Germinal center (tissue), 1 donor: ENCODE data around the gene MRM3.
A peak's percentile ranks its signal among the peaks of the same experiment; 100 is the strongest.
"Not testable (repeated sequence)": the region's sequence is repeated elsewhere in the genome, so short reads cannot be mapped to it uniquely, and the experiment has no call there.

ENCODE experiments used
- DNase-seq: peaks from one replicate; pipeline ENCODE4 v3.0.0; 2012; ENCODE audit warnings: mixed read lengths, low spot score

Gene MRM3

DNA sequence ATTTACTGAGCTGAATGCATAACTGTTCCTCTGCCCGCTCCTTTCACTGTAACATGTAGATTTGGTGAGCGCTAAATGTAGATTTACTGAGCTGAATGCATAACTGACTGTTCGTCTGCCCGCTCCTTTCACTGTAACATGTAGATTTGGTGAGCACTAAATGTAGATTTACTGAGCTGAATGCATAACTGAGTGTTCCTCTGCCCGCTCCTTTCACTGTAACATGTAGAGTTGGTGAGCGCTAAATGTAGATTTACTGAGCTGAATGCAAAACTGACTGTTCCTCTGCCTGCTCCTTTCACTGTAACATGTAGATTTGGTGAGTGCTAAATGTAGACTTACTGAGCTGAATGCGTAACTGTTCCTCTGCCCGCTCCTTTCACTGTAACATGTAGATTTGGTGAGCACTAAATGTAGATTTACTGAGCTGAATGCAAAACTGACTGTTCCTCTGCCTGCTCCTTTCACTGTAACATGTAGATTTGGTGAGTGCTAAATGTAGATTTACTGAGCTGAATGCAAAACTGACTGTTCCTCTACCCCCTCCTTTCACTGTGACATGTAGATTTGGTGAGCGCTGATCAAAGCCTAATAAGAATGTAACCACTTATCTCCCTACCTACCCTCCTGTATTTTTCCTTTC is 26.7 kb upstream of the MRM3 start:
- DNase-seq = not testable (repeated sequence)

DNA sequence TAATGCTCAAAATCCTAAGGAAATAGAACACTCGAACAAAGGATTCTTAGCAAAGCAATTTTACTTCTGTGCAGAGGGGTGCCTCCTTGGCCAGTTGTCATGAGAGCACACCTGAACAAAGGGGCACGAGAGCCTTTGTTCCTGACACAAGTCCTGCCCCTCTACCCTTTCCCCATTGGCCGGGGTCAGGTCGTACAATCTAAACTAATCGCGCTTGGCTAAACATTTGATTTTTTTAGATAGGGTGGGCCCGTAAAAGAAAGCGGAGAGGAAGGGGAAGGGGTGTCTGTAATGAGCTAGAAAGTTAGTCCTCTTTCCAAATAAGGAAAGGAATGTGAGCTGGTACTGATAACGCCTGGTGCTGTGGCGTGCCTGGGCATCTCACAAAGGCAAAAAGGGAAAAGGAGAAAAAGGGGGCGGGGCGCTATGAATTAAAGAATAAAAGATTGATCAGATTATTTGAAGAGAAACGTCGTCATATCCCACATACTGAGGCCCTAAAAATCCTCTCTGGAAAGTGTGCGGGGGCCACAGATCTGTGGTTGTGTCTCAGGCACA is 26.1 kb upstream of the MRM3 start:
- DNase-seq = not testable (repeated sequence)

DNA sequence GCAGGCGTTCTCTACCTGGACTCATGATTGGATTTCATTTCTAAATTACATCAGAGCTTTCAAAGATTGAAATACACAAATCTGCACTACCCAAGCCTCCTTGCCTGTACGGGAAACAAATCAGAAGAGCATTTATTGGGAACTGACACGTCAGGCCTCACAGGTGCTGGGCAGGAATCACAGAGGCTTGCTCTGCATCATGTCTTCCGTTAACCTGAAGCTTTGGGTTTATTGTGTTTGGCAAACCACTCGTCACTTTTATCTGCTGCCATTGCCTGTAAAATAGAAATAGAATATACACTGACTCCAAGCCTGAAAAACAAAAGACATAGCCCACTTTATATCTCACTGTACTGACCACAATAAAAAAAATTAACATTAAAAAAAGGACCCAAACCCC is 22.2 kb upstream of the MRM3 start:
- DNase-seq = no peak

- DNase-seq = no peak
Observed at GRCh38 chr17:760371-760770, 21.8 kb upstream of the MRM3 start.

DNA sequence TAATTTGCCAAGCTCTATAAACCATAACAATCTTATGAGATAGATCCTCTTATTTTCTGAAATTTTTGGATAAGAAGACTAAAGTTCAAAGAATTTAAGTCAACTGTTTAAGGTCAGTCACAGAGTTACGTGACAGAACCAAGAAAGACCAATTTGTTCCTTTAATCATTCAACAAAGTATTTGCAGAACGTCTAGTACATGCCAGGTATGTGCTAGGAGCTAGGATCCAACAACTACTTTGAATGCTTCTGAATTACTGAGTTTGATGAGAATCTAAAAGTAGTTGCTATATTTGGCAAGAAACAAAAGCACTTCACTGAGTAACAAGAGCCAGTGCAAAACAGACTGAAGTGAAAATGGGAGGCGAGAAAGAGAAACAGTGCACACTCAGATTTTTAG is 15.1 kb upstream of the MRM3 start:
- no peak for DNase-seq

- no peak for DNase-seq
Observed at GRCh38 chr17:773016-773415, 9.1 kb upstream of the MRM3 start.

DNA sequence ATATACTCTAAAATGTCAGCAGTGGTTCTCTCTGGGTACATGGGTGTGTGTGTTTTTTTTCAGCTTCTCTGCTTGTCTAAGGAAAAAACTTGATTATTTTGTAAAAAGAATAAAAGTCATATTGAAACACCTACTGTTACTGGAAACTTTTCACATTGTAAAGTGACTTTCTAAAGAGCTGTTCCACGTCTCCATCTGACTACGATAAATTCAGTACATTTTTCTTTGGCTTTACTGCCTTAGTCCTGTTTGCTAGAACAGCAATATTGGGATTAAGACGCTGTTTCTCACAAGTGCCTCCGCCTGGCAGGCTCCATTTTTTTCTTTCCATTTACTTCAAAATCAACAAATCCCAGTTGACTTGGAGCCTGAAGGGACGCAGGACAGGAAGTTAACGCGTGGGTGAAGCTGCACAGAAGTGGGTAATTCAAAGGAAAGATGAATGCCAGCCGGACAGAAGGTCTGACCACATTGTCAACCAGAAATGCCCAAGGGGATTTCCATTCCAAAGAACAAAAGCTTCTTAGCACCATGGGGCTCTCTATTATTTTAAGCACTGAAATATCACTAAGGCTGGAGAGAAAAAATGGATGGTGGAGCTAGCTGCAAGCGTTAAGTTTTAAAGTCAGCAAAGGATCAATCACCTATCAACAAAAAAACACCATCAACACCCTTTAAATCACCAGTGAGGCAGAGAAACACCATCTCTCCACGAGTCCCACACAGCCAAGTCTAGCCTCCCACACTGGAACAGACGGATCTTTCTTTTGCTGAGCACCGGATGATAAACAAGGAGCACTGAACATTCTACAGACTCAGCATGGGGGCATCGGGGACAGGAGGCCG is 8.5 kb upstream of the MRM3 start:
- no peak for DNase-seq

- no peak for DNase-seq
Observed at GRCh38 chr17:774313-774584, 7.9 kb upstream of the MRM3 start.

DNA sequence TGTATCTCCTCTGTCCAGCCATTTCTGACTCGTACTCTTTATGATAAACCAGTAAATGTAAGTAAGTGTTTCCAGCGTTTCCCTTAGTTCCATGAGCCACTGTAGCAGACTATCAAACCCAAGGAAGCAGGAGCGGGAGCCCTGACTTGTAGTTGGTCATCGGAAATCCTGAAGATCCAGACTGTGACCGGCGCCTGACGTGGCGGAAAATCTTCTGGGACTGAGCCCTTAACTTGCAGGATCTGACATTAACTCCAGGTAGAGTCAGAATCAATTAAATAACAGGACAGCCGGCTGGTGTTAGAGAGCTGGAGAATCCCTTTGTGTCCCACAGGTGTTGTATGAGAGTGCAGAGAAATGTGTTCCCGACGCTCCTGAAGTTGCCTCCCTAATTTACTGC is 4.1 kb upstream of the MRM3 start:
- DNase-seq = no peak

- no peak for DNase-seq
Observed at GRCh38 chr17:784143-784542, 2.0 kb downstream of the MRM3 start.

- DNase-seq = not testable (repeated sequence)
Observed at GRCh38 chr17:785901-786300, 3.7 kb downstream of the MRM3 start.

DNA sequence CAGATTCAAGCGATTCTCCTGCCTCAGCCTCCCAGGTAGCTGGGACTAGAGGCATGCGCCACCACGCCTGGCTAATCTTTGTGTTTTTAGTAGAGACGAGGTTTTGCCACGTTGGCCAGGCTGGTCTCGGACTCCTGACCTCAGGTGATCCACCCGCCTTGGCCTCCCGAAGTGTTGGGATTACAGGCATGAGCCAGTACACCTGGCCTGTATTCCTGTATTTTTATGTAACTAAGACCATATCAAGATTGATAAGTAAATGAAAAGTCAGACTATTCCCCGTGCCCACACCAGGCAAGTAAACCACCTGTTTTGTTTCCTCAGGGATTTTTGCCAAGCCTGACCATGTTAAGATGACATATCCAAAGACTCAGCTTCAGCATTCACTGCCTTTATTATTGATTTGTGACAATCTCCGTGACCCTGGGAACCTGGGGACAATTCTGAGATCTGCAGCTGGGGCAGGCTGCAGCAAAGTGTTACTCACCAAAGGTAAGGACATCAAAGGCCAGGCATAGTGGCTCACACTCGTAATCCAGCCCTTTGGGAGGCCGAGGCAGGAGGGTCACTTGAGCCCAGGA is 5.6 kb downstream of the MRM3 start:
- DNase-seq = no peak

GRCh38 chr17:788551-788950 is 6.4 kb downstream of the MRM3 start:
- no peak for DNase-seq

- DNase-seq = no peak
Observed at GRCh38 chr17:789160-789840, 7.1 kb downstream of the MRM3 start.

GRCh38 chr17:789931-790873 is 8.0 kb downstream of the MRM3 start:
- DNase-seq = not testable (repeated sequence)

DNA sequence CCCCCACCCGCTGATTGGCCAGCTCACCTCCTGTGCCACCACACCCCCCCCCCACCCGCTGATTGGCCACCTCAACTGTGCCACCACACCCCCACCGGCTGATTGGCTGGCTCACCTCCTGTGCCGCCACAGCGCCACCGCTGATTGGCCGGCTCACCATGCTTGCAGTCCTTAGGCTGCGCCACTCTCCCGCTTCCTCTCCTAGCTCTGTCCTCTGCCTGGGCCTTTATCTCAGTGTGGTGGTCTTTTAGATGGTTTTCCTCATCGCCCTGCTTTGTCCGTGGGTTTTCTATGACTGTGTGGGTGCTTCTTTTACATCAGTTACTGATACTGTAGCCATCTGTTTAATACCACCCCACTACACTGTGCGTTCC is 8.7 kb downstream of the MRM3 start:
- DNase-seq = not testable (repeated sequence)

GRCh38 chr17:791829-792228 is 9.7 kb downstream of the MRM3 start:
- no peak for DNase-seq

DNA sequence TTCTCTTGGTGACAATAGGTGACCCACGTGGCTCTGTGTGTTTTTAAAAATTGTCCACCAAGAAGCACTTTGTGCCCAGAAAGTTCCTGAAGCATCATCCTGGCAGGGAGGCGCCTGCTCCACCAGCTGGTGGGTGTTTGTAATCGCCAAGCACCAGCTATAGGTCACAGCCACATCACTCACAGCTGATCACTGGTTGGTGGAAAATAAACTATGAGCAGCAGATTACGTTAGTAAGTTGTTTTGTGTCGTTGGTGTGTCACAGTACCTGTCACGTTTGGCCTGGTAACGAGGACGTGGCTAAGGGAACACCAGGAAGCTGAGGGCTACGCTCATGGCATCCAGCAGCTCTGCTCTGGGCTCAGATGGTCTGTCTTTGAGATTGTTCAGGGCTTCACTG is 10.1 kb downstream of the MRM3 start:
- DNase-seq = no peak

DNA sequence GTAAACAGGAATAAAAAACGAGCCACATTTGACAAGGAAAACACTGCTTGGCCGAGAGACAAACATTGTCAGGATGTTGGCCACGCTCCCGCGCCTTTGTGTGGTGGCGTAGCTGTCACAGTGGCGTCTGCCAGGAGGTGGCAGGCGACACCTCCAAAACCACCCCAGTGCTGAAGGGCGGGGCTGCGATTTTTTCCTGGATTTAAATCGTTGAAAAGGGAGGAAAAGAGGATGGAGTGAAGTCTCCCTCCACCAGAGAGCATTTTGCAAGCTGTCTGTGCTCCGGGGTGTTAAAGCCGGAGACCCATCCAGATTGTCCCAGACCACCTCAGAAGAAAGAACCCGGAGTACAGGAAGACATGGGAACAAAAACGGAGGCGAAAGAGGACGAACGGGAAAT is 12.7 kb downstream of the MRM3 start:
- peak; percentile 66 for DNase-seq

DNA sequence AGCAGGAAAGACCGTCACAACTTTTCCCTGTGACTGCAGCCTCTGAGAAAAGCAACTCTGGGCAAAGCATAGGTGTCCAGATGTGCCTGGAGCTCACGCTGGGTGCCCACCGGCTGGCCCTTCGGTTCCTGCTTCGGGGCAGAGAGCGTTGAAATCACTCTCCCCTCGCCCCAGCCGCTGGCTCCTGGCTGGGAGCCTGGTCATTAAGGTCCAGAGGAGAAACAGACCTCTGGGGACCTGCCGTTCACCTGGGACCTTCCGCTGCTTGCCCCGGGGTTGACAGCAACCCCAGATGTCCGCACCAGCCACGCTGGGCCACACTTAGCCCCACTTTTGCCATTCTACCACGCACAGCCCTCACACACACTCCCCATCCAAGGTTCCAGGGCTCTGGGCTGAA is 13.1 kb downstream of the MRM3 start:
- no peak for DNase-seq

DNA sequence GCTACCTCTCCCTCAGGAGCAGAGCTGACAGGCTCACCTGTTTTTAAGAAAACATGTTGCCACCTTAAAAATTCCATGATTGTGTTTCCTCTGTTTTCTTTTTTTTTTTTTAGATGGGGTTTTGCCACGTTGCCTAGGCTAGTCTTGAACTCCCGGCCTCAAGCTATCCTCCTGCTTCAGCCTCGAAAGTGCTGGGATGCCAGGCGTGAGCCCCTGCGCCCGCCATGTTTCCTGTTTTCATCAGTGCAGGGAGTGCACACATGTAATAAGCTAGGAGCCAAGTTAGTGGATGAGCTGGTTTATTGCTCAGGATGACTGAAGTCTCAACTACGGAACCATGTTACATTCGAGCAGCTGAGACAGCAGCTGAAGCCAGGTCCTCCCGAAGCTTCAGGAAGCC is 13.6 kb downstream of the MRM3 start:
- no peak for DNase-seq

- DNase-seq = no peak
Observed at GRCh38 chr17:796609-797008, 14.5 kb downstream of the MRM3 start.
